ENCODE measurements around the gene TFIP11.

DNA sequence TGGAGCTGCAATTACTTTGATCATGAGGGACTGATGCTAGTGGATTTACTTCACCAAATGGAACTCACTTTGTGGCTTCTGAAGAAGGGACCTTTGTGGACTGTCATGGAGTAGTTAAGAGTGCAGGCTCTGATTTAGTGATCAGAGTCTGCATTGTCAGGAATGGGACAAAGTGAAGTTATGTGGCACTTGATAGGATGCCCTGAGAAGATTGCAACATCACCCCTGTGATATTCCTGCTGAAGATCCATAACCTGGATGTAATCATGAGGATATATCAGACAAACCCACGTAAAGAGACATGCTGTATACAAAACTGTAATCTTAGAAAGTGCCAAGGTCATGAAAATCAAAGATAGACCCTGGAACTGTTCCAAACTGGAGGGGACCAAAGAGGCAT lies 1.6 kb upstream of the TFIP11 start:
- TF ChIP-seq GABPA (IDR thresholded peaks at IDR 0.05; ENCODE audit: low read depth) (no peak), POLR2AphosphoS5 (IDR thresholded peaks at IDR 0.05; ENCODE audit: low read depth) (no peak)
- TF ChIP-seq, protein P1, sequence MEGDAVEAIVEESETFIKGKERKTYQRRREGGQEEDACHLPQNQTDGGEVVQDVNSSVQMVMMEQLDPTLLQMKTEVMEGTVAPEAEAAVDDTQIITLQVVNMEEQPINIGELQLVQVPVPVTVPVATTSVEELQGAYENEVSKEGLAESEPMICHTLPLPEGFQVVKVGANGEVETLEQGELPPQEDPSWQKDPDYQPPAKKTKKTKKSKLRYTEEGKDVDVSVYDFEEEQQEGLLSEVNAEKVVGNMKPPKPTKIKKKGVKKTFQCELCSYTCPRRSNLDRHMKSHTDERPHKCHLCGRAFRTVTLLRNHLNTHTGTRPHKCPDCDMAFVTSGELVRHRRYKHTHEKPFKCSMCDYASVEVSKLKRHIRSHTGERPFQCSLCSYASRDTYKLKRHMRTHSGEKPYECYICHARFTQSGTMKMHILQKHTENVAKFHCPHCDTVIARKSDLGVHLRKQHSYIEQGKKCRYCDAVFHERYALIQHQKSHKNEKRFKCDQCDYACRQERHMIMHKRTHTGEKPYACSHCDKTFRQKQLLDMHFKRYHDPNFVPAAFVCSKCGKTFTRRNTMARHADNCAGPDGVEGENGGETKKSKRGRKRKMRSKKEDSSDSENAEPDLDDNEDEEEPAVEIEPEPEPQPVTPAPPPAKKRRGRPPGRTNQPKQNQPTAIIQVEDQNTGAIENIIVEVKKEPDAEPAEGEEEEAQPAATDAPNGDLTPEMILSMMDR (IDR thresholded peaks at IDR 0.05; ENCODE audit: insufficient read depth, low read length), result no peak
- TF ChIP-seq, protein P2, sequence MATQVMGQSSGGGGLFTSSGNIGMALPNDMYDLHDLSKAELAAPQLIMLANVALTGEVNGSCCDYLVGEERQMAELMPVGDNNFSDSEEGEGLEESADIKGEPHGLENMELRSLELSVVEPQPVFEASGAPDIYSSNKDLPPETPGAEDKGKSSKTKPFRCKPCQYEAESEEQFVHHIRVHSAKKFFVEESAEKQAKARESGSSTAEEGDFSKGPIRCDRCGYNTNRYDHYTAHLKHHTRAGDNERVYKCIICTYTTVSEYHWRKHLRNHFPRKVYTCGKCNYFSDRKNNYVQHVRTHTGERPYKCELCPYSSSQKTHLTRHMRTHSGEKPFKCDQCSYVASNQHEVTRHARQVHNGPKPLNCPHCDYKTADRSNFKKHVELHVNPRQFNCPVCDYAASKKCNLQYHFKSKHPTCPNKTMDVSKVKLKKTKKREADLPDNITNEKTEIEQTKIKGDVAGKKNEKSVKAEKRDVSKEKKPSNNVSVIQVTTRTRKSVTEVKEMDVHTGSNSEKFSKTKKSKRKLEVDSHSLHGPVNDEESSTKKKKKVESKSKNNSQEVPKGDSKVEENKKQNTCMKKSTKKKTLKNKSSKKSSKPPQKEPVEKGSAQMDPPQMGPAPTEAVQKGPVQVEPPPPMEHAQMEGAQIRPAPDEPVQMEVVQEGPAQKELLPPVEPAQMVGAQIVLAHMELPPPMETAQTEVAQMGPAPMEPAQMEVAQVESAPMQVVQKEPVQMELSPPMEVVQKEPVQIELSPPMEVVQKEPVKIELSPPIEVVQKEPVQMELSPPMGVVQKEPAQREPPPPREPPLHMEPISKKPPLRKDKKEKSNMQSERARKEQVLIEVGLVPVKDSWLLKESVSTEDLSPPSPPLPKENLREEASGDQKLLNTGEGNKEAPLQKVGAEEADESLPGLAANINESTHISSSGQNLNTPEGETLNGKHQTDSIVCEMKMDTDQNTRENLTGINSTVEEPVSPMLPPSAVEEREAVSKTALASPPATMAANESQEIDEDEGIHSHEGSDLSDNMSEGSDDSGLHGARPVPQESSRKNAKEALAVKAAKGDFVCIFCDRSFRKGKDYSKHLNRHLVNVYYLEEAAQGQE (IDR thresholded peaks at IDR 0.05; ENCODE audit: insufficient replicate concordance, low read depth), result no peak

All from HL-60 (cell line).